ENCODE results near the gene PARG.
A peak's percentile ranks its signal among the peaks of the same experiment; 100 is the strongest.
"Not testable (repeated sequence)": the region's sequence is repeated elsewhere in the genome, so short reads cannot be mapped to it uniquely, and the experiment has no call there.

The PARG gene

GRCh38 chr10:49941447-49942338 is at the start of gene PARG, which contains the start of gene TIMM23B:
PARG (minus strand) TSS chr10:49942027; CDS start chr10:49941725, 302 bp downstream.
TIMM23B (plus strand) TSS chr10:49942053; CDS start chr10:49942195, 142 bp downstream.
- FAIRE-seq: not testable (repeated sequence)

GRCh38 chr10:49988376-49988775 is 46.5 kb upstream of the PARG start, which contains the start of gene AGAP6:
AGAP6 (plus strand) TSS chr10:49988406; CDS start chr10:49988716, 310 bp downstream.
- not testable (repeated sequence) for FAIRE-seq

- not testable (repeated sequence) for FAIRE-seq
Observed at GRCh38 chr10:49987207-49987606, 45.4 kb upstream of the PARG start.

GRCh38 chr10:49977756-49978155 is 35.9 kb upstream of the PARG start:
- FAIRE-seq: not testable (repeated sequence)

GRCh38 chr10:49972094-49972493 is 30.3 kb upstream of the PARG start:
- FAIRE-seq: not testable (repeated sequence)

- not testable (repeated sequence) for FAIRE-seq
Observed at GRCh38 chr10:49971466-49971865, 29.6 kb upstream of the PARG start.

- not testable (repeated sequence) for FAIRE-seq
Observed at GRCh38 chr10:49970331-49970857, 28.6 kb upstream of the PARG start.

GRCh38 chr10:49953122-49953521 is 11.3 kb upstream of the PARG start:
- not testable (repeated sequence) for FAIRE-seq

- not testable (repeated sequence) for FAIRE-seq
Observed at GRCh38 chr10:49952006-49952405, 10.2 kb upstream of the PARG start.

GRCh38 chr10:49948737-49949136 is 6.9 kb upstream of the PARG start:
- not testable (repeated sequence) for FAIRE-seq

GRCh38 chr10:49948142-49948541 is 6.3 kb upstream of the PARG start:
- FAIRE-seq: not testable (repeated sequence)

GRCh38 chr10:49943607-49944006 is 1.8 kb upstream of the PARG start:
- not testable (repeated sequence) for FAIRE-seq

- not testable (repeated sequence) for FAIRE-seq
Observed at GRCh38 chr10:49942339-49942705, 495 bp upstream of the PARG start.

GRCh38 chr10:49931959-49932728 is 9.7 kb downstream of the PARG start:
- FAIRE-seq: not testable (repeated sequence)

- not testable (repeated sequence) for FAIRE-seq
Observed at GRCh38 chr10:49931276-49931675, 10.6 kb downstream of the PARG start.

- not testable (repeated sequence) for FAIRE-seq
Observed at GRCh38 chr10:49923572-49923971, 18.3 kb downstream of the PARG start.

GRCh38 chr10:49922041-49922440 is 19.8 kb downstream of the PARG start:
- not testable (repeated sequence) for FAIRE-seq

GRCh38 chr10:49917927-49918326 is 23.9 kb downstream of the PARG start:
- peak; percentile 14 for FAIRE-seq

- FAIRE-seq: peak; percentile 78
Observed at GRCh38 chr10:49916451-49916850, 25.4 kb downstream of the PARG start.

GRCh38 chr10:49910295-49910694 is 31.5 kb downstream of the PARG start:
- peak; percentile 74 for FAIRE-seq

- FAIRE-seq: not testable (repeated sequence)
Observed at GRCh38 chr10:49908290-49909080, 33.3 kb downstream of the PARG start.

- FAIRE-seq: not testable (repeated sequence)
Observed at GRCh38 chr10:49903829-49904228, 38.0 kb downstream of the PARG start.
